Measurements from ENCODE around the gene LIMS1. TPM values are rescaled to one million over a fixed set of nuclear protein-coding genes. Genes with fewer than 3 reads are reported as not detected.

Gene LIMS1
- total and polyA plus RNA-seq, 2 experiments from 2014 or later, result 28.6 to 36.9 TPM

GRCh38 chr2:108575132-108575966 lies 41.1 kb downstream of the LIMS1 start:
- no peaks in the 10 kb centered on the region for H3K9me3 Mint-ChIP-seq
- Histone ChIP-seq H3K9me2 (ENCODE audit: insufficient read depth) (no peaks in the 10 kb centered on the region), H3K4me2 (peak overlapping the region; percentile 30; the same call in 1 of the 2 replicates), H3F3A (replicated peaks; ENCODE audit: low read depth) (no peaks in the 10 kb centered on the region), H3K27me3 (ENCODE audit: insufficient read depth) (no peaks in the 10 kb centered on the region), H3K36me3 (ENCODE audit: insufficient read depth) (no peaks in the 10 kb centered on the region), H3K27ac (ENCODE audit: low read depth) (peak overlapping the region; percentile 23; the same call in 1 of the 2 replicates), H3K4me3 (no peak overlapping the region), H2AFZ (no peak overlapping the region), H3K79me2 (replicated peaks; ENCODE audit: insufficient read depth) (peaks cover 63% of the 10 kb centered on the region), H4K20me1 (replicated peaks; ENCODE audit: insufficient read depth) (0 out of 2 replicates have a peak, but pooled peaks cover 4% of the 10 kb centered on the region), H3K4me1 (ENCODE audit: insufficient read depth) (peaks cover 31% of the 10 kb centered on the region)
- H3K4me3 Mint-ChIP-seq, result peak overlapping the region; percentile 47; the same call in 1 of the 3 replicates
- TF ChIP-seq CREB1 (CRISPR knock-in tag; IDR thresholded peaks at IDR 0.05; ENCODE audit: low read depth), result no peak
- TF ChIP-seq CTCF (conservative IDR thresholded peaks at IDR 0.05; ENCODE audit: low read depth in 2 of 2), result no peak
- 0 out of 2 replicates have a peak, but pooled peaks have one; percentile 12 for TF ChIP-seq ZNF462 (CRISPR knock-in tag; IDR thresholded peaks at IDR 0.05)
- H3K4me1 Mint-ChIP-seq, result peaks cover 37% of the 10 kb centered on the region
- DNase-seq (ENCODE audit: low spot score) (peak; percentile 75), ATAC-seq (peak; percentile 85)
- H3K27ac Mint-ChIP-seq, result peak overlapping the region; percentile 95
- peaks cover 5% of the 10 kb centered on the region for H3K27me3 Mint-ChIP-seq (ENCODE audit: insufficient read depth, low read depth, poor library complexity)
- H3K36me3 Mint-ChIP-seq (ENCODE audit: low read depth), result no peaks in the 10 kb centered on the region

Data from GM23338 (cell line).